Activated CD4-positive, alpha-beta memory T cell treated with anti-CD3 and anti-CD28 coated beads, Interleukin-2, amount 10 ng/mL, durations not matched to agents 7 days and 5 days (primary cell): ENCODE measurements around the gene CACNA1I. TPM values are rescaled to one million over a fixed set of nuclear protein-coding genes. Genes with fewer than 3 reads are reported as not detected.
"Not testable (repeated sequence)": the region's sequence is repeated elsewhere in the genome, so short reads cannot be mapped to it uniquely, and the experiment has no call there.

Experiments
- CTCF ChIA-PET: fragments of 350-600 bp; sonication (Branson Sonifier 250); formaldehyde crosslinking; loops from one replicate; lab custom pipeline; 2021; ENCODE audit warnings: antibody characterized with exemption, inconsistent platforms; lab: Charles Lee
- POLR2A ChIA-PET: fragments of 350-600 bp; sonication (Branson Sonifier 250); formaldehyde crosslinking; loops from one replicate; lab custom pipeline; 2021; ENCODE audit warnings: antibody characterized with exemption; lab: Charles Lee
- DNase-seq: peaks from one replicate; pipeline ENCODE4 v3.0.0-alpha.2; 2020
- H3K27ac Mint-ChIP-seq: one replicate; pipeline ENCODE4 v1.8.0; 2021; ENCODE audit warnings: mild to moderate bottlenecking, mixed read lengths
- H3K27me3 Mint-ChIP-seq: one replicate; pipeline ENCODE4 v1.8.0; 2021; ENCODE audit warnings: mixed read lengths
- H3K36me3 Mint-ChIP-seq: one replicate; pipeline ENCODE4 v1.8.0; 2021; ENCODE audit warnings: low read depth, mixed read lengths
- H3K4me1 Mint-ChIP-seq: one replicate; pipeline ENCODE4 v1.8.0; 2021; ENCODE audit warnings: mixed read lengths
- H3K4me3 Mint-ChIP-seq: one replicate; pipeline ENCODE4 v1.8.0; 2021; ENCODE audit warnings: mild to moderate bottlenecking, mixed read lengths
- H3K9me3 Mint-ChIP-seq: one replicate; pipeline ENCODE4 v1.8.0; 2021; ENCODE audit warnings: mixed read lengths
- total RNA-seq, 2 experiments: library from RNA; stranded (reverse); gene quantifications; one replicate each; pipeline ENCODE4 v1.2.3, GENCODE V29; 2021

Gene CACNA1I
- total RNA-seq, 2 experiments from 2014 or later, result 8.7 to 8.8 TPM

GRCh38 chr22:39725351-39726035 lies 154.9 kb downstream of the CACNA1I start:
- H3K4me3 Mint-ChIP-seq, result no peak overlapping the region
- peaks cover 6% of the 10 kb centered on the region for H3K9me3 Mint-ChIP-seq
- no peaks in the 10 kb centered on the region for H3K36me3 Mint-ChIP-seq
- H3K27ac Mint-ChIP-seq, result no peak overlapping the region
- peak; percentile 9 for DNase-seq
- ChIA-PET POLR2A (no interaction called here), CTCF (no interaction called here)
- peaks cover 11% of the 10 kb centered on the region for H3K4me1 Mint-ChIP-seq
- H3K27me3 Mint-ChIP-seq, result peaks cover 10% of the 10 kb centered on the region

GRCh38 chr22:39727541-39727940 lies 157.0 kb downstream of the CACNA1I start:
- H3K9me3 Mint-ChIP-seq, result no peaks in the 10 kb centered on the region
- no peak for DNase-seq
- POLR2A ChIA-PET, result no interaction called here
- H3K27ac Mint-ChIP-seq, result no peak overlapping the region
- peaks cover 7% of the 10 kb centered on the region for H3K27me3 Mint-ChIP-seq
- CTCF ChIA-PET, result no interaction called here
- peaks cover 2% of the 10 kb centered on the region for H3K4me1 Mint-ChIP-seq
- no peak overlapping the region for H3K4me3 Mint-ChIP-seq
- H3K36me3 Mint-ChIP-seq, result no peaks in the 10 kb centered on the region

GRCh38 chr22:39728236-39728860 lies 157.8 kb downstream of the CACNA1I start:
- ChIA-PET POLR2A (no interaction called here), CTCF (no interaction called here)
- Mint-ChIP-seq H3K27me3 (peaks cover 13% of the 10 kb centered on the region), H3K27ac (no peak overlapping the region), H3K4me1 (no peaks in the 10 kb centered on the region), H3K9me3 (no peaks in the 10 kb centered on the region), H3K36me3 (no peaks in the 10 kb centered on the region), H3K4me3 (no peak overlapping the region)
- DNase-seq, result no peak

GRCh38 chr22:39729141-39729934 lies 158.8 kb downstream of the CACNA1I start:
- ChIA-PET POLR2A (no interaction called here), CTCF (no interaction called here)
- no peak overlapping the region for H3K4me3 Mint-ChIP-seq
- H3K27me3 Mint-ChIP-seq, result peaks cover 13% of the 10 kb centered on the region
- no peaks in the 10 kb centered on the region for H3K9me3 Mint-ChIP-seq
- no peak overlapping the region for H3K27ac Mint-ChIP-seq
- DNase-seq, result no peak
- no peaks in the 10 kb centered on the region for H3K36me3 Mint-ChIP-seq
- no peaks in the 10 kb centered on the region for H3K4me1 Mint-ChIP-seq

GRCh38 chr22:39731481-39731880 lies 160.9 kb downstream of the CACNA1I start:
- DNase-seq, result no peak
- H3K27me3 Mint-ChIP-seq, result peaks cover 21% of the 10 kb centered on the region
- POLR2A ChIA-PET, result interaction anchor here (1.3 kb wide), 1 partner anchor 42 kb away, joined by 3 read pairs; no protein-coding TSS in a partner anchor
- H3K36me3 Mint-ChIP-seq, result no peaks in the 10 kb centered on the region
- no peaks in the 10 kb centered on the region for H3K9me3 Mint-ChIP-seq
- CTCF ChIA-PET, result interaction anchor here (0.6 kb wide), 1 partner anchor 195 kb away, joined by 5 read pairs; no protein-coding TSS in a partner anchor
- no peak overlapping the region for H3K27ac Mint-ChIP-seq
- no peaks in the 10 kb centered on the region for H3K4me1 Mint-ChIP-seq
- no peak overlapping the region for H3K4me3 Mint-ChIP-seq

GRCh38 chr22:39731881-39732555 lies 161.5 kb downstream of the CACNA1I start:
- DNase-seq, result no peak
- H3K27me3 Mint-ChIP-seq, result peaks cover 16% of the 10 kb centered on the region
- ChIA-PET CTCF (interaction anchor here (0.6 kb wide), 1 partner anchor 194 kb away, joined by 5 read pairs; no protein-coding TSS in a partner anchor), POLR2A (interaction anchor here (1.3 kb wide), 1 partner anchor 41 kb away, joined by 3 read pairs; no protein-coding TSS in a partner anchor)
- H3K9me3 Mint-ChIP-seq, result no peaks in the 10 kb centered on the region
- H3K4me1 Mint-ChIP-seq, result no peaks in the 10 kb centered on the region
- no peaks in the 10 kb centered on the region for H3K36me3 Mint-ChIP-seq
- H3K4me3 Mint-ChIP-seq, result no peak overlapping the region
- H3K27ac Mint-ChIP-seq, result no peak overlapping the region

GRCh38 chr22:39732625-39733024 lies 162.1 kb downstream of the CACNA1I start:
- Mint-ChIP-seq H3K4me3 (no peak overlapping the region), H3K36me3 (no peaks in the 10 kb centered on the region), H3K27ac (no peak overlapping the region), H3K27me3 (peaks cover 16% of the 10 kb centered on the region), H3K9me3 (no peaks in the 10 kb centered on the region), H3K4me1 (no peaks in the 10 kb centered on the region)
- POLR2A ChIA-PET, result interaction anchor here (0.8 kb wide), 1 partner anchor 24 kb away, joined by 3 read pairs; no protein-coding TSS in a partner anchor
- CTCF ChIA-PET, result no interaction called here
- DNase-seq, result no peak

GRCh38 chr22:39733191-39733590 lies 162.6 kb downstream of the CACNA1I start:
- H3K4me1 Mint-ChIP-seq, result no peaks in the 10 kb centered on the region
- POLR2A ChIA-PET, result interaction anchor here (0.8 kb wide), 1 partner anchor 23 kb away, joined by 3 read pairs; no protein-coding TSS in a partner anchor

GRCh38 chr22:39734046-39734445 lies 163.5 kb downstream of the CACNA1I start:
- CTCF ChIA-PET, H3K4me1 Mint-ChIP-seq: not testable (repeated sequence)

More at GRCh38 chr22:39733191-39733590, 162.6 kb downstream of the CACNA1I start:
- H3K27me3 Mint-ChIP-seq, result peaks cover 21% of the 10 kb centered on the region
- no peak overlapping the region for H3K4me3 Mint-ChIP-seq
- DNase-seq, result no peak
- no peaks in the 10 kb centered on the region for H3K9me3 Mint-ChIP-seq
- H3K27ac Mint-ChIP-seq, result no peak overlapping the region
- no peaks in the 10 kb centered on the region for H3K36me3 Mint-ChIP-seq
- CTCF ChIA-PET, result no interaction called here

GRCh38 chr22:39734866-39735265 lies 164.3 kb downstream of the CACNA1I start:
- H3K4me1 Mint-ChIP-seq, result no peaks in the 10 kb centered on the region
- ChIA-PET CTCF (no interaction called here), POLR2A (no interaction called here)
- H3K36me3 Mint-ChIP-seq, result no peaks in the 10 kb centered on the region
- H3K9me3 Mint-ChIP-seq, result peaks cover 3% of the 10 kb centered on the region
- H3K27ac Mint-ChIP-seq, result no peak overlapping the region
- peaks cover 21% of the 10 kb centered on the region for H3K27me3 Mint-ChIP-seq
- H3K4me3 Mint-ChIP-seq, result no peak overlapping the region
- DNase-seq, result no peak

More at GRCh38 chr22:39734046-39734445, 163.5 kb downstream of the CACNA1I start:
- H3K27ac Mint-ChIP-seq, H3K36me3 Mint-ChIP-seq, POLR2A ChIA-PET, H3K9me3 Mint-ChIP-seq, H3K4me3 Mint-ChIP-seq, DNase-seq: not testable (repeated sequence)
- peaks cover 21% of the 10 kb centered on the region for H3K27me3 Mint-ChIP-seq

- no peak overlapping the region for H3K4me3 Mint-ChIP-seq
- H3K27me3 Mint-ChIP-seq, result peaks cover 21% of the 10 kb centered on the region
- peaks cover 3% of the 10 kb centered on the region for H3K9me3 Mint-ChIP-seq
- H3K27ac Mint-ChIP-seq, result no peak overlapping the region
- POLR2A ChIA-PET, result no interaction called here
- no peaks in the 10 kb centered on the region for H3K36me3 Mint-ChIP-seq
- no peak for DNase-seq
- no peaks in the 10 kb centered on the region for H3K4me1 Mint-ChIP-seq
- CTCF ChIA-PET, result no interaction called here
Observed at GRCh38 chr22:39735776-39736175, 165.2 kb downstream of the CACNA1I start.

GRCh38 chr22:39738746-39739145 lies 168.2 kb downstream of the CACNA1I start:
- Mint-ChIP-seq H3K36me3 (no peaks in the 10 kb centered on the region), H3K9me3 (peaks cover 5% of the 10 kb centered on the region), H3K4me1 (no peaks in the 10 kb centered on the region), H3K27ac (no peak overlapping the region), H3K27me3 (peaks cover 20% of the 10 kb centered on the region), H3K4me3 (no peak overlapping the region)
- CTCF ChIA-PET, result no interaction called here
- no peak for DNase-seq
- POLR2A ChIA-PET, result no interaction called here
